NCI-H1092 treated with DMSO at 0.1 percent for 48 hours (cell line): ENCODE data around the gene PLEKHA6.

Experiments used
- DNase-seq: peaks from one replicate; lab custom pipeline; 2025; lab: John Stamatoyannopoulos, UW

The PLEKHA6 gene

DNA sequence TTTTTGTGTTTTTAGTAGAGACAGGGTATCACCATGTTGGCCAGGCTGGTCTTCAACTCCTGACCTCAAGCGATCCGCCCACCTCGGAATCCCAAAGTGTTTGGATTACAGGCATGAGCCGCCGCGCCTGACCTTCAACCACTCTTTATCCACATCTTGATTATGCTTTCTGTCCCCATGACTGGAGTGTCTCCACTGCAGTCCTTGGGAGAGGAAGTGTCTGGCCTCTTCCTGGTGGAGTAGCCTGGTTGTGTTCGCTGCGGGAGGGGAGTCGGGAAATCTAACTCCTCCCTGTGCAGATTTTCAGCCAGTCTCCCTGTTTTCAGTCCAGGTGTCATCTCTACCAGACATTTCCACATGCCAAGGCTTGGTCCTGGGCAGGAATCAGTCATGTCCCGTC lies 173.1 kb downstream of the PLEKHA6 start:
- no peak for DNase-seq

DNA sequence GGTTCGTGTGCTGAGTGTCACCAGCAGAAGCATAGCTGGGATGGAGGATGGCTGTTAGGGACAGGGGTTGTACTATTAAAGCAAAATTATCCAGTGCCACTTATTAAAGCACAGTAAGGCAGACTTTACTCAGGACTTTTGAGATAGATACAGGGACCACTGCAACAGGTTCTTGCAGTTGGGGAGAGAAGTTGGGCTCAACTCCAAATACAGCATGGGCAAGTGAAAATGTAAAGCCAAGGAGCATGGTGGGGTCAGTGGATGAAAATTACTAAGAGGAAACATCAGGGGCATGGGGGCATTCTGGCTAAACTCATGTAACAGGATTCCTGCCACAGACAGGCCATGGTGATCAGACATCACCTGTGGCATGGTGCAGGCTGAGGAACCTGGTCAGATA lies 178.6 kb downstream of the PLEKHA6 start:
- no peak for DNase-seq

DNA sequence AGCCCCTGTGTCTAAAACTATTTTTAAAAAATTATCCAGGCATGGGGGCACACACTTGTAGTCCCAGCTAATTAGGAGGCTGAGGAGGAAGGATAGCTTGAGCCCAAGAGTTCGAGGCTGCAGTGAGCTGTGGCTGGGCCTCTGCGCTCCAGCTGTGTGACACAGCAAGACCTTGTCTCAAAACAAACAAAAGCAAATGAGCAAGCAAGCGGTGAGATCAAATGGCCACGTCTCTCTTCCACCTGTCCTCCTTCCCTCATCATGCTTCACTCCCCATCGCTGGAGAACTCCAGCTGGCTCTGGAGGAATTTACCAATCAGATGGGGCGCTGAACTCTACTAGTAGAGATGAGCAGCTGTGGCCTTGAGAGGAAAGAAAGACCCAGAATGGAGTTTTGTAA lies 179.6 kb downstream of the PLEKHA6 start:
- DNase-seq, result no peak

DNA sequence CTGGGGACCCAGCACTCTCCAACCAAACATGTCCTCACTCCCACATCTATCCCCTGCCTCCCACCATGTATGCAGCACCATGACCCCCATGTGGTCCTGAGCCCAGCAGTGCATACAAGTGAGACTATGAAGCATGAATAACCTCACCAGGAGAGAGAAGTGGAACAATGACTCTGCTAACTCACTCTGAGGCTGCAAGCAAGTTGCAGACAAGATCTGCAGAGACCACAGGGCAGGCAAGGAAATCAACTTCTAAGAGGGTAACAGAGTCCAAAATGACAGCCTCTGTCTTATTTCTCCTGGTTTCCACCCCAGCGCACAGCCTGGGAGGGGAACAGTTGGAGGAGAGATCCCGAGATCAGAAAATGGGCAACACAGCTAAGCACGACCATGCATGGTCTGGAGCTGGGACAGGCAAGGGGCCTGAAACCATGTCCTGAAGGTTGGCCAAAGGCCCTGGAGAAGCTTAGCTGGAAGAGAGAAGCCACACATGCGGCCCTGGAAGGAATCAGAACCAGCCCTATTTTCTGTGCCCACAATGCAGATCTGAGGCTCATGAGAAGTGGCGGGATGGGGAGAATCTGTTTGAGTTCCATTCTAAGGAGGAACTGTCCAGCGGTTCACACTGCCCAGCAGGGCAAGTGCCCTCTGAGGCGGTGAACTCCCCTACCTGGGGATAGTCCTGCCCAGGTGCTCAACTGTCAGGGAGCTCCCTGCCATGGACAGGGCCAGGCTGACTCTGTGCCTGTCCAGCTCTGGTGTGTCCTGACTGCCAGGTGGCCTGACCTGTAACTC lies 181.0 kb downstream of the PLEKHA6 start:
- DNase-seq, result no peak

DNA sequence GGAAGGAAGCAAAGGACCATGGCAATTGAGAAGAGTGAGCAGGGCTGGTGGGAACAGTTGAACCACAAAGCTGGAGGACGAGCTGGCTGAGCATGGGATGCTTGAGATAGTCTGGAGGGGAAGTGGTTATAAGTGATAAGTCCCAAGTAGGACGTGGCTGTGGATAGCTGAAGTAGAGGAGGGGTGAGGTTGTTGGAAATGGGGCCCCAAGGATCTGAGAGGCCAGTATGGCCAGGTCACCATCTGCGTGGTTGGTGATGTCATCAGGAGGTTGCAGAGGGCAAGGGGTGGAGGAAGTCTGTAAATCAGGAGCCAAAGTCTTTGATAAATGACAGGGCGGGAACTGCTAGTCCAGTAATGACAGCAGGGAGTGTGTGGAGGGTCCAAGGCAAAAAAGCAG lies 182.6 kb downstream of the PLEKHA6 start:
- DNase-seq, result no peak

DNA sequence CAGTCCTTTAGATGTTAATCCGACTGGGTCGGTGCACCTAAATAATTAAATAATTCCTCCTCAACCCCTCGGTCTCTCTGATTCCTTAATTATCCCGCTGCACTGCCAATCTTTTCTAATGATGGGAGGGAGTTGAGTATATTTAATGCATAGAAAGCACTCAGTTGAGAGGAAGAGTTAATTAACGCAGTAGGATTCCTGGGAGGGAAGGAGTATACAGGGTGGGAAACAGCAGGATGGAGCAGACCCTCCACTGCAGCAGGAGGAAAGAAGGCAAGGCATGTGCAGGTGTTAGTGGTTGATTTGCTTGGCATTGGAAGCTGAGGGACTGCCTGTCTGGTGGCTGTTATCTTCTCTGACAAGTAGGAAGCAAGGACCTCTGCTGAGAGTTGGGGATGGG lies 183.7 kb downstream of the PLEKHA6 start:
- no peak for DNase-seq

DNA sequence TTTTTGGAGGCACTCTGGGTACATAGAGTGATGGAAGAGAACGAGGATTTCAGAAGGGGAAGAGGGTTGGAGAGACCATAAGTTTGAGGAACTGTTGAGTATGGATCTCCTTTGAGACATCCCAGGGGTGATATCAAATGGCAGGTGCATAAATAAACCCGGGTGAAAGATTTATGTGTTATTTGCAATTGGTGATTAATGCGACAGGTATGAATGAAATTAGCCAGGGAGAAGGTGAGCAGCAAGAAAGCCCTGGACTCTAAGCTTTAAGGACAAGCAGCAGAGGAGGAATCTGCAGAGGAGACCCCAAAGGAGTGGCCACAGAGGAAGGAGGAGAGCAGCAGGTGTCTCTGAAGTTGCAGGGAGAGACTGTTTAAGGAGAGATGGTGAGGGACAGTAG lies 184.8 kb downstream of the PLEKHA6 start:
- no peak for DNase-seq

DNA sequence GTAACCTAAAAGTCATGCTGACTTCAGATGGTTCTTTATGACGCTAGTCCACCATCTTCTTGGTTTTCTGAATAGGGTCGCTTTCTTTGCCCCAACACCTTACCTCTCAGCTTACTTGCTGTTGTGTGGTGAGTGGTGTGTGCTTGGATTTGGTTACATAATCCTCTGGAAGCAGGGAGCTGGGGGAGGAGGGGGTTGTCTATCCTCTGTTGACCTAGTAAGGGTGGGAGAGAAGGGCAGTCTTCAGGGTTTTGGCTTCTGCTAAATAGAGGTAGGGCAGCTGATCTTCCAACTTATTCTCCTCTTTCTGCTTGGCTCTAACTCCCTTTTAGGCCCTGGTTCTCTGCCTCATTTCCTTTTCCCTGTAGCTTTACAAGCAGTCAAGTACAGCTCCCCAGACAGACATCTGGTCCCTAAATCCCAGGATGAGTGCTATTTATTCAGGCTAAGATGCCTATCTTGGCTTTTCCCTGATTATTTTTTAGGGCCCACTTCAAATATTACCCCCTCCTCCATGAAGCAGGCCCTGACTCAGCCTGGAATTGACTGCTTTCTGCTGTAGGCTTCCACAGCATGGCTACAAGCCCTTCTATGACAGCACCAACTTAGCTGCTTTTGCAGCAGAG lies 187.2 kb downstream of the PLEKHA6 start:
- no peak for DNase-seq

DNA sequence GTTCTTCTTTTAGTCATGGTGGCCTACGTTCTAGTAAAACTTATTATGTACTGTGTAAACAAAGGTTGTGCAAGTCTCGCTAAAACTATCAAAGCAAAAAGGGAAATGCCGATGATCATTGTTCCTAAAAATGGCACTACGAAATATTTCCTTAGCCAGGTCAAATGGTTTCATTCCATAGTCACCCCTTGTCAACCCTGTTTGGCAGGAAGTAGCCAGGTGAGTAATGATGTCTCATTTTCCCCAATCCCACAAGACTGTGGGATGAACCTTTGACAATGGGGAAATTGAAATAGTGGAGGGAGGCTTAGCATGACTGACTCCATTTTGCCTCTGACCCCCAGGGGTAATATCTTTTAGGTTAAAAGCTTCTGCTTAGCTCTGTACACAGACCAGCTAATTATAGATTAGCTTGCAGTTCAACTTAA lies 188.0 kb downstream of the PLEKHA6 start:
- DNase-seq, result no peak

DNA sequence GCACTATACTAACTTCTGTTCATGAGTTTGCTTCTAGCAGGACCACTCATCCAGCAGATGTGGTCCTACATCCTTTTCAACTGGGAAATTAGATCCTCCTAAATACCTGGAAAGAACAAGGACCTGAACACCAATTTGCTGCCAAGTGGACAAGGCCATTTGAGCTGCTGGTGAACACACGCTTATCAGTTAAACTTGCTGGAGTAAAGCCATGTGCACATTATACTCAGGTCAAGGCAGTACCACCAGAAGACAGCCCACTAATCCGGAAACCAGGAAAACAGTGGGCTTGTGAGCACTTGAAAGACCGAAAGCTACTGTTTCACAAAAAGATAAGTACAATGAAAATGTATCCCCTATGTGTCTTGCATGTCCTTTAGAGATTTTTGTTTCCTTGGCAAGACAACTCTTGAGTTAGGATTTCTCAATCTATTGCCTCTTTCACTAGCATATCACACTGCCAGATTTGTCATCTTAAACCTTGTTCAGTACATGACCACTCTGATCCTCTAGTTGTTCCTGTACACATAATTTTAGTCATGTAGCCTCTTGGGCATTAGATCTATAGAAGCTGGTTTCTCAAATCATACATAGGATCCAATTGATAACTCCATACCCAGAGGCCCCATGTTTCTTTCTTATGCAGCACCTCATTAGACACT lies 189.1 kb downstream of the PLEKHA6 start:
- DNase-seq, result no peak

DNA sequence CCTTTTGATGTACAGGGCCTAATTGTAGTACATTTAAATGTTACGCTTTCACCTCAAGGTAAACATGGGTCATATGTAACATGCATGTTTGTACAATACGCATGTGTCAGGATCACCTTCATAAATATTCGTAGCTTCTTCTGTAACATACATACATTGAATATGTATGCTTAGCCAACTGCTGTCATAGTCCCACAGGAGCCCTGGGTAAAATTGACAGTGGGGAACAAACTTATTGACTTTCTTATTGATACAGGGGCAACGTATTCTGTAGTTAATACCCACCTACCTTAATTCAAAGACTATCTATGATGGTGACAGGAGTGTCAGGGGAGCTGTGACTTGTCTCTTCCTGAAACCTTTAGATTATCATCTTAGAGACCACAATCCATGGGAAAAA lies 189.9 kb downstream of the PLEKHA6 start:
- DNase-seq, result no peak
